Activated T-cell treated with anti-CD3 and anti-CD28 coated beads, Interleukin-2, amount 50 U/mL, for 72 hours (primary cell): ENCODE data around the gene PCK1. TPM values are rescaled to one million over a fixed set of nuclear protein-coding genes. Genes with fewer than 3 reads are reported as not detected.

Source experiments
- ATAC-seq, 2 donors: fragments of 150-1000 bp; cut with Tn5 transposase; replicated peaks in 1 of 2; 2 replicates each; pipeline ENCODE4 v1.10.0; 2021; ENCODE audit warnings: moderate library complexity in 2 of 2, mild to moderate bottlenecking in 1 of 2
- DNase-seq, 2 donors: peaks; one replicate each; pipeline ENCODE4 v3.0.0; 2021 to 2022; ENCODE audit warnings: mixed read lengths in 1 of 2
- H3K27ac Mint-ChIP-seq: one replicate; pipeline ENCODE4 v1.8.0; 2022; ENCODE audit warnings: mild to moderate bottlenecking, moderate library complexity, mixed read lengths
- H3K27me3 Mint-ChIP-seq: one replicate; pipeline ENCODE4 v1.8.0; 2022; ENCODE audit warnings: low read depth, mixed read lengths
- H3K36me3 Mint-ChIP-seq, 2 donors: one replicate each; pipeline ENCODE4 v1.8.0; 2022; ENCODE audit warnings: mixed read lengths in 2 of 2, mild to moderate bottlenecking in 1 of 2; ENCODE audit not compliant: insufficient read depth in 2 of 2
- H3K4me1 Mint-ChIP-seq: one replicate; pipeline ENCODE4 v1.8.0; 2022; ENCODE audit warnings: low read depth, mixed read lengths
- H3K4me3 Mint-ChIP-seq, 2 donors: one replicate each; pipeline ENCODE4 v1.8.0; 2022; ENCODE audit warnings: mild to moderate bottlenecking in 2 of 2, mixed read lengths in 2 of 2, moderate library complexity in 2 of 2
- H3K9me3 Mint-ChIP-seq, 2 donors: one replicate each; pipeline ENCODE4 v1.8.0; 2022; ENCODE audit warnings: mixed read lengths in 2 of 2
- total RNA-seq, 2 donors: library from RNA; stranded (reverse); gene quantifications; one replicate each; pipeline ENCODE4 v1.2.3, GENCODE V29; 2022

The PCK1 gene
- total RNA-seq, 2 donors from 2014 or later = not detected

DNA sequence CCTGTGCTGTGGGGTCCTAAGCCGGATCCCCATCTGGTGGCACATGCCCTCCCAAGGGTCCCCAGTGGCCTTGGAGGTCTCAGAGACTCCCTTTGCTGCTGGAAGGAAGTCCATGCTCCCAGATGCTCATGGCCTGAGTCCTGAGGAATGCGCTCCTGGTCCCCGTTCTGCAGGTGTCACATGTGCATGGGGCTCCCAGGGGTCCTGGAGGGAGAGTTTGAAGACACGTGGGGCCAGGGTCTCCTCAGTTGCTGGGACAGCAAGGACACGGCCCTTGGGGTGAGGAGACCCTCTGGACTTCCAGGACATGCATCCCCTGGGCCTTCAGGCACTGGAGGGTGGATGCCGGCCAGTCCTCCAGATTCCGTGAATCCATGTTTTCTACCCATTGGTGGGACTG lies 47.6 kb downstream of the PCK1 start:
- DNase-seq (no peak), ATAC-seq (no peak)
- Mint-ChIP-seq H3K9me3 (no peaks in the 10 kb centered on the region), H3K27me3 (no peaks in the 10 kb centered on the region), H3K4me1 (peaks cover 22% of the 10 kb centered on the region), H3K27ac (no peak overlapping the region), H3K36me3 (no peaks in the 10 kb centered on the region), H3K4me3 (no peak overlapping the region)

DNA sequence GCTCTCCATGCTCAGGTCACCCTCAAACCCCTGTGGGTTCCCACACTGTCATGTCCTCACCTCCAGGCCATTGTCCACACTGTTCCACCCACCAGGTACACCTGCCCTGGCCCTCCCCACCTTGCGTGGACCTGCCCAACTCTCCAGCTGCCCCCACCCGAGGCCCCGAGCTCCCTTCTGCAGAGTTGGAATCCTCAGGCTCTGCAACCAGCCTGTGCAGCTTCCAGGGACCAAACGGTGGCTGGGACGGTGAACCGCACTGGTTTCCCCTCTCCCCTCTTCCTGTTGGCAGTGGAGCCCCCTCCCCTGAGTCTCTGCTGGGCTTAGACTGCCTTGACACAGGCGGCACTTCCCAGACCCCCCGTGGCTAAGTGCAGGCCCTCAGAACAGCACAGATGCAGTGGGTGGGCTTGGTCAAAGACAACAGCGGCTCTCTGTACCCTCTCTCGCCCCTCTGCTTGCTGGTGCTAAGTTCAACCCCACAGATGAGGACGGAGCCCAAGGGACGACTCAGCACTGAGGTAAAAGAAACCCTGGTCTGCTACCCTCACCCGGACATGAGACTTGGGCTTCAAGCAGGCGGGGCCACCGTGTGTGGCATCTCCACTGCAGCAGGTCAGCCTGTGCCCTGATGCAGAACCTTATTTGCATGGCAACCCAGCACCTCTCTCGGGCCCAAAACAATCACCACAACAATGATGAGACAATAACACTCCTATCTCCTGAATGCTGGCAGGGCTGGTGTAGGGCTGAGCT lies 48.4 kb downstream of the PCK1 start:
- ATAC-seq = no peak
- Mint-ChIP-seq H3K4me1 (peaks cover 22% of the 10 kb centered on the region), H3K9me3 (no peaks in the 10 kb centered on the region), H3K36me3 (no peaks in the 10 kb centered on the region), H3K4me3 (no peak overlapping the region), H3K27ac (no peak overlapping the region), H3K27me3 (no peaks in the 10 kb centered on the region)
- DNase-seq = no peak

DNA sequence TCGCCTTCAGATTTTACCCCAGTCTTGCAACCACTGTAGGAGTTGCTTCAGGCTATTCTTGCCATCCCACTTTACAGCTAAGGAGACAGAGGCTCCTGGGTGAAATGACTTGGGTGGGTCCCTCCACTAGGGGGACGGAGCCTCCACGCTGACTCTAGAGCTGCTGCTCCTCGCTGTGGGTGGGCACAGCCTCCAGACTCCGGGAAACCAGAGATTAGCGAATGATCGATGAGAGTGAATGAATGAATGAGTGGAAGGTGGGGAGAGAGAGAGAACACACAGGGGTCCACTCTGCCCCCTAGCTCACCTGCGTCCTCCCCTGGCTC lies 48.9 kb downstream of the PCK1 start:
- Mint-ChIP-seq H3K27me3 (no peaks in the 10 kb centered on the region), H3K4me1 (peaks cover 17% of the 10 kb centered on the region), H3K36me3 (no peaks in the 10 kb centered on the region), H3K9me3 (no peaks in the 10 kb centered on the region), H3K4me3 (no peak overlapping the region), H3K27ac (no peak overlapping the region)
- no peak for DNase-seq
- ATAC-seq = no peak

DNA sequence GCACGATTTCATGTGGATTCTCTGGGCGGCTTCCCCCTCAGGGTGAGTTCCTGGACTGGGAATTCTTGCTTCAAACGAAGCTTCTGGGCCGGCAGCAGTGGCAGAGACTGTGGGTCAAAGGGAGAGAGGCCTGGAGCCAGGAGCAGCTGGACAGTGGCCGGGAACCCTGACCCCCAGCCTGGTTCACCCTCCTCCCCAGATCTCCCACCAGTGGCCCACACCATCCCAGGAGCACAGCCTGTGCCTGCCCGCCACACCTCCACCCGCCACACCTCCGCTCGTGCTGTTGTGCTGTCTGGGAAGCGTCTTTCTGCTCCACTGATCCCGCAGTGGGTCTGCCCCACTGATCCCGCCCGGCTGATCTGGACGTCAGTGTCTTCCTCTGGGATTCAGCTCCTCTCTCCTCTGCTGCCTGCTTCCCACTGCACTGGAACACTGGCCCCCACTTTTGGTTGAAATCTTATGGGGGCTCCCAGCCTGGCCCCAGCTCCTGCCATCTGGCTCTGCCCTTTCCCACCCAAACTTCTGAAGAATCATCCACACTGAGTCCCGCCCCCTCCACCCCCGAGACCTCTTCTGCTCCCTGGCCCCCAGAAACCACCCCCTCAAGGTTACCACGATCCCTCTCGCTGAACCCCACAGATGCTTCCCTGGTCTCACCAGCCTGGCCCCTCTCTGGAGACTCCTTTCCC lies 49.5 kb downstream of the PCK1 start:
- Mint-ChIP-seq H3K4me1 (peaks cover 11% of the 10 kb centered on the region), H3K27me3 (no peaks in the 10 kb centered on the region), H3K36me3 (no peaks in the 10 kb centered on the region), H3K27ac (no peak overlapping the region), H3K4me3 (no peak overlapping the region), H3K9me3 (no peaks in the 10 kb centered on the region)
- no peak for DNase-seq
- ATAC-seq = no peak

DNA sequence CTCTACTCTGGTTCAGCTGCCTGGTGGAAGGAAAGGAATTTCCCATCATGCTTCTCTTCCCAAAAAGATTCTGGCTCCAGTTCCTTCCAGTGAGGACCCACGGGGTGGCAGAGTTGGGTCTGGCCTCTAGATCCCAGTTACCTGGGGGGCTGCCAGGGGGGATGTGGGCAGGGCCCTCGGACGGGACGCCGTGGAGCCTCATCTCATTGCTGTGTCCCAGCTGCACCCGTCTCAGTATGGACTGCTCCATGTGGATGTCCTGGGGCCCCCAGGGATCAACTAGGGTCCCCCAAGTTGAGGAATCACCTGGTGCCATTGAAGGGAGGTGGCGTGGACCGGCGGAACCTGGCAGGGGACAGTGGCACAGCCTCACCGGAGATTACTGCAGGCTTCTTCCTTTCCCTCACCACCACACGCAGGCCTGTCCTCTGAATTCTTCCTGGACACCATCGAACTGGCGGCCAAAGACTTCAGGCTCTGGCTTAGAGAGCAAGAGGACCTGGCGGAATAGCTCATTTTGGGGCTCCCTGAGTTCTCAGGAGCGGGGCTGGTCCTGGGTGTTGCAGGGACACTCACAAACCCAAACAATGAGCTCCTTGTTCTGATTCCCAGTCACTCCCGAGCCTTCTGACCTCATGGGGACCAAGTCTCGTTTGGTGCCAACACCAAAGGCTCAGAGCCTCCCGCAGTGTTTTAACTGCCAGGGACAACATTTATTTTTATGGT lies 50.8 kb downstream of the PCK1 start:
- no peak overlapping the region for H3K4me3 Mint-ChIP-seq
- H3K36me3 Mint-ChIP-seq = no peaks in the 10 kb centered on the region
- H3K4me1 Mint-ChIP-seq = peaks cover 6% of the 10 kb centered on the region
- ATAC-seq (no peak), DNase-seq (no peak)
- no peaks in the 10 kb centered on the region for H3K9me3 Mint-ChIP-seq
- H3K27me3 Mint-ChIP-seq = no peaks in the 10 kb centered on the region
- no peak overlapping the region for H3K27ac Mint-ChIP-seq

DNA sequence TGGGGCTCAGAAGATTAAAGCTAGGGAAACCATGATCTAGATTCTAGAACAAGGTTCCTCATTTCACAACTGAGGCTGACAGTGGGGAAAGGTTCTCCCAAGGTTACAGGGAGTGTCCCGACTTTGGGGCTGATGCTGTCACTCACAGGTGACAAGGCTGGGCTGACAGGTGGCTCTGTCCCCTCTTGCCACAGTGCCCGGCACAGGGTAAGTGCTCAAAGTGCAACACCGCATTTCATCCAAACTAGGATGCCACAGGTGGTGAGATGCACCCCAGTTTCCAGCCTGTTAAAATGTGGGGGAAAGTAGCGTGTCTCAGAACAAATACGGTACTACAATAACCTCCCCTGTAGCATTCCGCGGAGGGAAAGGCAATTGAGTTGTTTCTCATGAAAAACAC lies 51.5 kb downstream of the PCK1 start:
- H3K4me3 Mint-ChIP-seq = no peak overlapping the region
- no peaks in the 10 kb centered on the region for H3K36me3 Mint-ChIP-seq
- H3K27me3 Mint-ChIP-seq = peaks cover 6% of the 10 kb centered on the region
- H3K9me3 Mint-ChIP-seq = no peaks in the 10 kb centered on the region
- DNase-seq (no peak), ATAC-seq (no peak)
- H3K4me1 Mint-ChIP-seq = peaks cover 5% of the 10 kb centered on the region
- H3K27ac Mint-ChIP-seq = no peak overlapping the region

DNA sequence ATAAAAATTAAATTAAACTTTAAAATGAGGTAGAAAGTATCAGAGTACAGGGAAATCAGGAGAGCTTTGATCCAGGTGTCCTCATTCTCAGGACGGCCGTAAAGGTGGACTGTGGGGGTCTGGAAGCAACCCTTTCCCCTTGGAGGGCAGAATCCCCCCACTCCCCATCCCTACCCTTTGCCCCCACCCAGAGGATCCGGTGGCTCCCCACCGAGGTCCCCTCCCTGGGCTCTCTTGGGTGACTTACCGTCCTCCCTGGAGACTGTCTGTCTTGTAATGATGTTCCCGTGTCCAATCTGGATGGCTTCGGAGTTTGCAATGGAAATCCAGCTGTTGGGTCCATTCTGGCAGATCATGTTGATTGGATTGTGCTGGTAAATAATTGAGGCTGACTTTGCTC lies 52.0 kb downstream of the PCK1 start:
- no peak overlapping the region for H3K27ac Mint-ChIP-seq
- H3K9me3 Mint-ChIP-seq = no peaks in the 10 kb centered on the region
- H3K4me1 Mint-ChIP-seq = peaks cover 9% of the 10 kb centered on the region
- H3K36me3 Mint-ChIP-seq = no peaks in the 10 kb centered on the region
- H3K4me3 Mint-ChIP-seq = no peak overlapping the region
- DNase-seq = no peak
- peaks cover 8% of the 10 kb centered on the region for H3K27me3 Mint-ChIP-seq
- ATAC-seq = no peak

DNA sequence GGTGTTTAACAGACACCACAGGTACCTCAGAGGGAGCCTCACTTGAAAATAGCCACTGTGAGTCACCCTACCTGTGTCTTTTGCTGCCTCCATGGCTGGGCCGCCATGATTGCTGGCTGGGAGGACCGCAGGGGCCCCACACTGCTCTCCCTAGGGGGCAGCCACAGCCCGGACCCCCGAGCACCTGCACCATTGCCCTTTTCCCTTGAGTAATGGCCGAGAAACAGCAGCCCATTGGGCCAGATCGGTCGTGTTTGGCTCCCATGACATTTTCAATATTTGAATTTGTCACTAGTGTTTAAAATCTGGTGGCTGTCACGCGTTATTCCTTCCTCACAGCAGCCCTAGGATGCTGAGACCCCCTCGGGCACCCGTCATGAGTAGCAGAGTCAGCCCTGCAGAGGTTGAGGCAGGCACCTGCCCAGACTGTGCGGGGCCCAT lies 52.6 kb downstream of the PCK1 start:
- H3K4me3 Mint-ChIP-seq = no peak overlapping the region
- H3K27ac Mint-ChIP-seq = no peak overlapping the region
- peaks cover 15% of the 10 kb centered on the region for H3K4me1 Mint-ChIP-seq
- peaks cover 8% of the 10 kb centered on the region for H3K27me3 Mint-ChIP-seq
- no peak for ATAC-seq
- H3K9me3 Mint-ChIP-seq = no peaks in the 10 kb centered on the region
- H3K36me3 Mint-ChIP-seq = no peaks in the 10 kb centered on the region
- no peak for DNase-seq

DNA sequence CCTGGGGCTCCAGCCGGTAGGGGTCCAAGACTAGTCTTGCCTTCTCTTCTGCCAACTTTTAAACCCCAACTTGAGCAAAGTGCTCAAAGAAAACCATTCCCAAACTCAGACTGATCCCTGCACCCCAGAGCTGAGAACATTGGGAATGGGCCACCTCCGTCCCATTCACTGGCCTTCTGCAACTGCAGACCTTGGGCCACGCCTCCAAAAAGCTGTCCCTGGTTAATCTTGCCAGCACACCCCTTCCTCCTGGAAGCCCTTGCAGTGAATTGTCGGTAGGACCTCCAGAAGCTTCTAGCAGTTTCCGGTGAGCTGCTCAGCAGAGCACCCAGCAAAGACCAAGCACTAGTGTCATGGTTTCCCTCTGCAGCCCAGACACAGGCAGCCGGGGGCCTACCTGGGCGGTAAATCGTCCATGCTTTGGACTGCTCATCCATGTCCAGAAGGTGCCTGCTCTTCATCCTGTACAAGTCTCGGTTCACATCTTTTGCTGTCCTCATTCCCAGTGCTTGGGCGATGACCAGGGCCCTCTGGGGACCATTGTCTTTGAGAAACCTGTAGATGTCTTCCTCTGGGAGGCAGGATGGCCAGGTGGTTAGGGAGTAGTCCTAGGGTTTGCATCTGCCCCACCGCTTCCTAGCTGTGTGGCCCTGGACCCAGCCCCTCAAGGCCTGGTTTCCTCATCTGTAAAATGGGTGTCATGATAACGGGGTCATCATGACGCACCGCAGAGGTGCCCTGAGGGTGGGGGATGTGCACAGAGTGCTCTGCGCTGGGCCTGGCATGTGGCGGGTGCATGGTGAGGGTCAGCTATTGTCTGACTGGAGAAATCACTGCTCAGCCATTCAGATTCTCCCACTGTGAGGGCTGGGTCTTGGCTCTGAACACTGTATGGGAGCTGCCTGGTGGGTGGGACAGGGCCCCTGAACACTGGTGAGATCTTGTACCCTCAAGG lies 53.9 kb downstream of the PCK1 start:
- no peak overlapping the region for H3K27ac Mint-ChIP-seq
- no peak overlapping the region for H3K4me3 Mint-ChIP-seq
- no peaks in the 10 kb centered on the region for H3K36me3 Mint-ChIP-seq
- no peaks in the 10 kb centered on the region for H3K9me3 Mint-ChIP-seq
- no peak for DNase-seq
- no peak for ATAC-seq
- peaks cover 27% of the 10 kb centered on the region for H3K4me1 Mint-ChIP-seq
- H3K27me3 Mint-ChIP-seq = peaks cover 8% of the 10 kb centered on the region

DNA sequence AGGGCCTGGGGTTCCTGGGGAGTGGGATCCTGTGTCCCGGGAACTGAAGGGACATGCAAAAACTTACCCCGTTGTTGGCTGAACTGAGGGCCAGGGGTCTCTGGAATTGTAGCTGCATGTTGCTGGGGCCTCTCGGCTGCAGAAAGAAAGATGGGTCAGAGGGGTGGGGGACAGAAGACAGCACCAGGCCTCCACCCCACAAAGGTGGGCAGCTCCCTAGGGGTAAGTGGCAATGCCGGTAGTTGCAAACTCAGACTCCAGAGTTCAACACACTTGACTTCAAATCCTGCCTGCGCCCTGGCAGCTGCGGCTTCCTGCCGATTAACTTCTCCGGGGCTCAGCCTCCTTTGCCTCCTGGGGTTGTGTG lies 54.5 kb downstream of the PCK1 start:
- DNase-seq (no peak), ATAC-seq (no peak)
- peaks cover 34% of the 10 kb centered on the region for H3K4me1 Mint-ChIP-seq
- no peaks in the 10 kb centered on the region for H3K36me3 Mint-ChIP-seq
- peaks cover 8% of the 10 kb centered on the region for H3K27me3 Mint-ChIP-seq
- no peaks in the 10 kb centered on the region for H3K9me3 Mint-ChIP-seq
- no peak overlapping the region for H3K27ac Mint-ChIP-seq
- H3K4me3 Mint-ChIP-seq = no peak overlapping the region

DNA sequence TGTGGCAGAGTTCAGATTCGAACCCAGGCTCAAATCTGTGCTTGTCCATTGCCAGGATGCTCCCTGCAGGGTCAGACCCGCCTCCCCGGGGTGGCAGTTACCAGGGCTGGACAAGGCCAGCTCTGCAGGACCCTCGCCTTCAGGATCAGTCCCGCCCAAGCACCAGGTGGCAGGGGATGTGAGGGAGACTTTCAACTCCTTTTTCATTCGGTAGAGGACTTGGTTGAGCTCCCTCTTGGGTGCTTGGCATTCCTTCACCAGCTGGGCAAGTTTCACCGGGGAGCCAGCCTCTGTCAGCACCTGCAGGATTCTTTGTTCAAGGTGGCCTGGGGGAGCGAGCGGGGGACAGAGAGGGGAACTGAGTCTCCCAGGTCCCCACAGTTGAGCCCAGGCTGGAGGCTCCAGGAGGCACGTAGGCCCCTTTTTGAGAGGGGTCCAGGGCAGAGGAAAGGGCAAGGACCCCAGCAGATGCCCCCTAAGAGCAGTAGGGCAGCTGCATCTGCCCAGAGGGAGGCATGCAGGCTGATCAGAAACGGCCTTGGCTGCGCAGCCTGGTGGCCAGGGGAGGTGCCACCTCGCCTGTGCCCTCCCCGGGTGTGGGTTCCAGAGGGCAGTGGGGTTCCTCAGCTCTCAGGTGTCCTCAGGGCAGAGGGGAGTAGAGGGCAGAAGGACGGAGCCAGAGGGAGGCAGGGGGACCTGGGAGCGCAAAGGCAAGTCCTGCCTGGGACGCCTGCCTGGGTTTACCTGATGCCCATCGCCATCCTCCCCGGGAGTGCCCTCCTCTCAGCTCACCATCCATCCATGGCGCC lies 55.4 kb downstream of the PCK1 start:
- Mint-ChIP-seq H3K36me3 (no peaks in the 10 kb centered on the region), H3K27me3 (peaks cover 8% of the 10 kb centered on the region), H3K9me3 (no peaks in the 10 kb centered on the region), H3K4me1 (peaks cover 43% of the 10 kb centered on the region), H3K27ac (no peak overlapping the region), H3K4me3 (no peak overlapping the region)
- DNase-seq (no peak), ATAC-seq (no peak)

DNA sequence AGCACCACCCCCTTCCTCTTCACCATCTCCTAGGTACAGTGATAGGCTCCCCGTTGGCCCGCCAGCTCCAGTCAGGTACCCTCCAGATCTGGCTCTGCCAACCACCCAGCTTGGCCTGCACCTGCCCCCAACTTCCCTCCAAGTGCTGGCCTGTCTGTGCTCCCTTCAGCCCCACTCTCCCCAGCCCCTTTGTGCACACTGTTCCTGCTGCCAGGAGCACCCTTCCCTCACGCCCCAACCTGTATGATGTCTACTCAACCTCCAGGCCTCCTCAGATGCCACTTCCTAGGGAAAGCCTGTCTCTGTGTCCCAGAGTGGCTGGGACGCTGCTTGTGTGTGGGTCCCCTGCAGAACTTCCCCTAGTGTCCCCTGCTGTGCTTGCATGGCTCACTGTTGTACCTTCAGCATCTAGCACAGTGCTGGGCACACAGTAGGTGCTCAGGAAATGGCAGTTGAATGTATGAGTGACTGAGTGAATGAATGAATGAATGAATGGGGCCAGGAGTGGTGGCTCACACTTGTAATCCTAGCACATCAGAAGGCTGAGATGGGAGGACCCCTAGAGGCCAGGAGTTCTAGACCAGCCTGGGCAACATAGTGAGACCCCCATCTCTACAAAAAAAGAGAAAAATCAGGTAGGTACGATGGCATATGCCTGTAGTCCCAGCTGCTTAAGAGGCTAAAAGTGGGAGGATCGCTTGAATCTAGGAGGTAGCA lies 56.3 kb downstream of the PCK1 start:
- no peak overlapping the region for H3K27ac Mint-ChIP-seq
- H3K27me3 Mint-ChIP-seq = peaks cover 8% of the 10 kb centered on the region
- peaks cover 51% of the 10 kb centered on the region for H3K4me1 Mint-ChIP-seq
- no peaks in the 10 kb centered on the region for H3K9me3 Mint-ChIP-seq
- no peak for ATAC-seq
- no peaks in the 10 kb centered on the region for H3K36me3 Mint-ChIP-seq
- H3K4me3 Mint-ChIP-seq = peak overlapping the region in 1 of 2 donors; percentile 20
- DNase-seq = peak in 1 of 2 donors; percentile 0
